Ishikawa (cell line): ENCODE data around the gene LDHD.
A peak's percentile ranks its signal among the peaks of the same experiment; 100 is the strongest.

Experiments used
- CEBPB ChIP-seq: IDR thresholded peaks from 2 replicates; pipeline ENCODE4 v1.6.1; 2012
- CREB1 ChIP-seq: IDR thresholded peaks from 2 replicates; pipeline ENCODE4 v1.6.1; 2012; ENCODE audit warnings: low read depth
- EGR1 ChIP-seq: IDR thresholded peaks from 2 replicates; pipeline ENCODE4 v1.6.1; 2012
- EP300 ChIP-seq: IDR thresholded peaks from 2 replicates; pipeline ENCODE4 v1.6.1; 2012; ENCODE audit warnings: borderline replicate concordance
- FOXM1 ChIP-seq: IDR thresholded peaks from 2 replicates; pipeline ENCODE4 v1.6.1; 2012; ENCODE audit warnings: low read depth, borderline replicate concordance
- NFIC ChIP-seq: IDR thresholded peaks from 2 replicates; pipeline ENCODE4 v1.6.1; 2012
- RAD21 ChIP-seq: IDR thresholded peaks from 2 replicates; pipeline ENCODE4 v1.6.1; 2012; ENCODE audit warnings: low read depth
- TAF1 ChIP-seq: IDR thresholded peaks from 2 replicates; pipeline ENCODE4 v1.6.1; 2012; ENCODE audit warnings: low read depth, mild to moderate bottlenecking
- TCF12 ChIP-seq: IDR thresholded peaks from 2 replicates; pipeline ENCODE4 v1.6.1; 2012; ENCODE audit warnings: low read depth
- TEAD4 ChIP-seq: IDR thresholded peaks from 2 replicates; pipeline ENCODE4 v1.6.1; 2012
- YY1 ChIP-seq: IDR thresholded peaks from 2 replicates; pipeline ENCODE4 v1.6.1; 2012; ENCODE audit warnings: low read depth
- ZBTB7A ChIP-seq: IDR thresholded peaks from 2 replicates; pipeline ENCODE4 v1.6.1; 2012; ENCODE audit warnings: low read depth
- TF ChIP-seq, protein P1 (sequence below): IDR thresholded peaks from 2 replicates; pipeline ENCODE4 v1.6.1; 2012
- TF ChIP-seq, protein P2 (sequence below): IDR thresholded peaks from 2 replicates; pipeline ENCODE4 v1.6.1; 2012
- TF ChIP-seq, protein P3 (sequence below): IDR thresholded peaks from 2 replicates; pipeline ENCODE4 v1.6.1; 2012; ENCODE audit warnings: low read depth, mild to moderate bottlenecking

Gene LDHD

DNA sequence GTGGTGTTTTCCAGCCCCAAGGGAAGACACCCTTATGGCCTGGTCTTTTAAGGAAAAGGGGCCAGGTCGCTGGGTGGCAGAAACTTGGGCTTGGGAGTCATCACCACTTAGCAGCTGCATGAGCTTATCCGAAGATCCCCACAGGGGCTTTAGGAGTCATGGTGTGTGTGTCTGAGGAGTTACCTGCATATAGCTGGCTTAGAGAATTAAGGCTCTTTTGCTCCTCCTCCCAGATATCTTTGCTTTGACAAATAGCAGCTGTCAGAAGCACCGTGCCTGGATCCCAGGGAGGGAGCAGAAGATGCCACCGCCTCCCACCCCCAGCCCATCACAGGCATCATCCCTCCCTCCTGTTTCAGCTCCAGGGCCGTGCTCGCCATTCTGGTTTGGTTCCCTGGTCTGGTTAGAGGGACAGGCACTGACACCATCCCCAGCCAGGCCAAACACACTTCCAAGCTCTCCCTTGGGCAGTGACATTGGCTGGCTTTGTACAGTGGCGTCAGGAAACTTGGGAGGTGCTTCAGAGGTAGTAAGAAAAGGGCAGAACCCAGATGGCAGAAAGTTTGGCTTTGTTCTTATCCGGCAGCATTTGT lies 17.4 kb downstream of the LDHD start:
- TF ChIP-seq NFIC (no peak), TCF12 (no peak), ZBTB7A (no peak), RAD21 (no peak), TEAD4 (no peak), YY1 (no peak), TAF1 (no peak), CREB1 (no peak), FOXM1 (no peak), CEBPB (no peak)
- TF ChIP-seq, protein P1, sequence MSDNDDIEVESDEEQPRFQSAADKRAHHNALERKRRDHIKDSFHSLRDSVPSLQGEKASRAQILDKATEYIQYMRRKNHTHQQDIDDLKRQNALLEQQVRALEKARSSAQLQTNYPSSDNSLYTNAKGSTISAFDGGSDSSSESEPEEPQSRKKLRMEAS = no peak
- TF ChIP-seq, protein P2, sequence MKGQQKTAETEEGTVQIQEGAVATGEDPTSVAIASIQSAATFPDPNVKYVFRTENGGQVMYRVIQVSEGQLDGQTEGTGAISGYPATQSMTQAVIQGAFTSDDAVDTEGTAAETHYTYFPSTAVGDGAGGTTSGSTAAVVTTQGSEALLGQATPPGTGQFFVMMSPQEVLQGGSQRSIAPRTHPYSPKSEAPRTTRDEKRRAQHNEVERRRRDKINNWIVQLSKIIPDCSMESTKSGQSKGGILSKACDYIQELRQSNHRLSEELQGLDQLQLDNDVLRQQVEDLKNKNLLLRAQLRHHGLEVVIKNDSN = no peak

DNA sequence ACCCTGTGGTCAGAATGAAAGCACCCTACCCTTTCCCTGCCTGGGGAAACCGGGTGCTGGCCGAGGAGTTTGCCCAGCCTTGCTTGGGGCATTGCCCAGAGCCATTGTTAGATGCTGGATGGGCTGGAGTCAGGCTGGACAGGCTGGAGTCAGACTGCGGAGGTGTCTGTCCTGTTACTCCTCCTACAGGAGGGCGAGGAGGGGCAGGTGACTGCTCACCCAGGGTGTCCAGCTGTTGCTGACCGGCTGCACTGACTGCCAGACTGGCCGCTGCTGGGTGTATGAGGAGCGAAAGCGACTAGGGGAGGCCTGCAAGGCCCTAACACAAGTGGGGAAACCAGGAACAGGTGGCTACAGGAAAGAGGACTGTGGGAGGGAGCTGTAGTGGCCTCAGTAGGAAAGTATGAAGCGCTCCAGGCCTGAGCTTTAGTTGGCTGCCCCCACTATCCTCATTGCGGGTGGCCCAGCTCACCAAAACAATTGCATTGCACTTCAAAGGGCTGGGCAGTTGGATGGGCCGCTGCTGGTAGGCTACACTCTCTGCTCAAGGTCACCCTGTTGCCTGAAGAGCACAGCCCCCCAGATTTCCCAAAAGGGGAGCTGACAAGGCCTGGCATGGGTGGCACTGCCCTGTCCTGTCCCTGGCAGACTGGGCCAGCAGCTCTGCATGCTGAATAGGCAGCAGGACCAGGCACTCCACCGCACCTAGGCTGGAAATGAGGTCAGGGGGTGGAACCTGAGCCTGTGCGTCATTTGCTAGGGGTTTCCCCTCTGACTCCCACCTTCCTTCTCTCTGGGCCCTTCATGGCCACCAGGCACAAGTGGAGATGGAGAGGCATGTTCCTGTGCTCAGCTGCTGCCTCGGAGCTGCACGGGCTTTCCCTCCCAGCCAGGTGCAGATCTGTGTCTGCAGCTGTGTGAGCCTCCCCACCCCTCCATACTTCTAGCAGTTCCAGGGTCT lies 18.4 kb downstream of the LDHD start:
- TF ChIP-seq, protein P2 = peak; percentile 49; the same call in 1 of the 2 replicates
- TF ChIP-seq ZBTB7A (no peak), EGR1 (peak; percentile 36; the same call in 1 of the 2 replicates), CEBPB (no peak), RAD21 (peak; percentile 14; the same call in 1 of the 2 replicates), CREB1 (no peak)
- TF ChIP-seq, protein P3, sequence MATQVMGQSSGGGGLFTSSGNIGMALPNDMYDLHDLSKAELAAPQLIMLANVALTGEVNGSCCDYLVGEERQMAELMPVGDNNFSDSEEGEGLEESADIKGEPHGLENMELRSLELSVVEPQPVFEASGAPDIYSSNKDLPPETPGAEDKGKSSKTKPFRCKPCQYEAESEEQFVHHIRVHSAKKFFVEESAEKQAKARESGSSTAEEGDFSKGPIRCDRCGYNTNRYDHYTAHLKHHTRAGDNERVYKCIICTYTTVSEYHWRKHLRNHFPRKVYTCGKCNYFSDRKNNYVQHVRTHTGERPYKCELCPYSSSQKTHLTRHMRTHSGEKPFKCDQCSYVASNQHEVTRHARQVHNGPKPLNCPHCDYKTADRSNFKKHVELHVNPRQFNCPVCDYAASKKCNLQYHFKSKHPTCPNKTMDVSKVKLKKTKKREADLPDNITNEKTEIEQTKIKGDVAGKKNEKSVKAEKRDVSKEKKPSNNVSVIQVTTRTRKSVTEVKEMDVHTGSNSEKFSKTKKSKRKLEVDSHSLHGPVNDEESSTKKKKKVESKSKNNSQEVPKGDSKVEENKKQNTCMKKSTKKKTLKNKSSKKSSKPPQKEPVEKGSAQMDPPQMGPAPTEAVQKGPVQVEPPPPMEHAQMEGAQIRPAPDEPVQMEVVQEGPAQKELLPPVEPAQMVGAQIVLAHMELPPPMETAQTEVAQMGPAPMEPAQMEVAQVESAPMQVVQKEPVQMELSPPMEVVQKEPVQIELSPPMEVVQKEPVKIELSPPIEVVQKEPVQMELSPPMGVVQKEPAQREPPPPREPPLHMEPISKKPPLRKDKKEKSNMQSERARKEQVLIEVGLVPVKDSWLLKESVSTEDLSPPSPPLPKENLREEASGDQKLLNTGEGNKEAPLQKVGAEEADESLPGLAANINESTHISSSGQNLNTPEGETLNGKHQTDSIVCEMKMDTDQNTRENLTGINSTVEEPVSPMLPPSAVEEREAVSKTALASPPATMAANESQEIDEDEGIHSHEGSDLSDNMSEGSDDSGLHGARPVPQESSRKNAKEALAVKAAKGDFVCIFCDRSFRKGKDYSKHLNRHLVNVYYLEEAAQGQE = no peak

DNA sequence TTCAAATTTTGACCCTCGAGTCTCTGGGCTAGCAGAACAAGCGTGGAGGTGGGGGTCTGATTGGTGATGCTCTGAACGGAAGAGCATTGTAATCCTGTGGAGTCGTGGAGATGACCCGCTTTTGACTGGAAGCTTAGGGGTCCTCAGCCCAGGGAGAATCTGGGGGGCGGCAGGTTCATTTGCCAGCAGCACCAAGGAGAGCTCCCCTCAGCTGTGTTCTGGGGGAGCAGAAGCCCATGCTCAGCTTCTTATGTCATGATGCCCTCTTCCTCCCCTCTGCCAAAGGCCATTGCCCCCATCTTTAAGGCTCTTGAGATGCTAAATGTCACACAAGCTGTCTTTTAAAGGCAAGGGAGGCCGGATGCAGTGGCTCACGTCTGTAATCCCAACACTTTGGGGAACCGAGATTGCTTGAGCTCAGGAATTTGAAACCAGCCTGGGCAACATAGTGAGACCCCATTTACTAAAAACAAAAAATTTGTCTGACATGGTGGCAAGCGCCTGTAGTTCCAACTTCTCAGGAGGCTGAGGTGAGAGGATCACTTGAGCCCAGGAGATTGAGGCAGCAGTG lies 19.3 kb downstream of the LDHD start:
- TF ChIP-seq EGR1 (no peak), CEBPB (no peak), TAF1 (no peak), YY1 (no peak), RAD21 (no peak), ZBTB7A (no peak), NFIC (no peak), FOXM1 (no peak), TCF12 (no peak), EP300 (no peak), TEAD4 (0 out of 2 replicates have a peak, but pooled peaks have one; percentile 4), CREB1 (no peak)
- TF ChIP-seq, protein P1 = no peak
- TF ChIP-seq, protein P3 = peak; percentile 82
- TF ChIP-seq, protein P2 = no peak

DNA sequence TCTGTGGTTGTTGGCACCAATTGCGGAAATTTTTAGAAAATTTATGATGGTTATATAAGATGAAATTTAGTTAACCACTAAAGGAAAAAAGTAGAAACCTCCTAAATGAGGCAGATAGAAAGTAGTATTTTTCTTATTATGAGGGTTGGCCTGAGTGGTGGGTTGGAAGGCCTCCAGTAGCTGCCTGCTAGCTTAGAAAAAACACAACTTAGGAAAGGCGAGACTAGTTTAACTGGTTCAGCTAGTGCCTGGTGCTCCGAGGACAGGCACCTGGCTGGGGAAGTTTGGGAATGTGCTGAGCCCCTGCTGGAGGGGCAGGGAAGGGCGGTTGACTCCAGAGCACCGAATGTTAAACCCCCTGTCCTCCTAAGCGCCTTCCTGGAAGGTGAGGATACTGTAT lies 19.9 kb downstream of the LDHD start:
- TF ChIP-seq TEAD4 (peak; percentile 84), TAF1 (no peak), ZBTB7A (peak; percentile 77; the same call in 1 of the 2 replicates), CEBPB (no peak), NFIC (peak; percentile 90), EP300 (peak; percentile 89), FOXM1 (peak; percentile 58; the same call in 1 of the 2 replicates), YY1 (0 out of 2 replicates have a peak, but pooled peaks have one; percentile 37), RAD21 (peak; percentile 61), TCF12 (peak; percentile 93), CREB1 (no peak), EGR1 (no peak)
- TF ChIP-seq, protein P1 = peak; percentile 87
- TF ChIP-seq, protein P2 = no peak
- TF ChIP-seq, protein P3 = no peak
